GM10266 (cell line): ENCODE results near the gene KLC1.
"Not testable (repeated sequence)": the region's sequence is repeated elsewhere in the genome, so short reads cannot be mapped to it uniquely, and the experiment has no call there.

ENCODE experiments used
- DNase-seq: peaks from one replicate; pipeline ENCODE4 v3.0.0; 2012; ENCODE audit errors: extremely low spot score
- CTCF ChIP-seq: IDR thresholded peaks from 2 replicates; pipeline ENCODE4 v1.5.1; 2012; ENCODE audit warnings: mild to moderate bottlenecking, low read depth; ENCODE audit not compliant: control insufficient read depth, insufficient read depth; ENCODE audit errors: missing control alignments

The KLC1 gene

DNA sequence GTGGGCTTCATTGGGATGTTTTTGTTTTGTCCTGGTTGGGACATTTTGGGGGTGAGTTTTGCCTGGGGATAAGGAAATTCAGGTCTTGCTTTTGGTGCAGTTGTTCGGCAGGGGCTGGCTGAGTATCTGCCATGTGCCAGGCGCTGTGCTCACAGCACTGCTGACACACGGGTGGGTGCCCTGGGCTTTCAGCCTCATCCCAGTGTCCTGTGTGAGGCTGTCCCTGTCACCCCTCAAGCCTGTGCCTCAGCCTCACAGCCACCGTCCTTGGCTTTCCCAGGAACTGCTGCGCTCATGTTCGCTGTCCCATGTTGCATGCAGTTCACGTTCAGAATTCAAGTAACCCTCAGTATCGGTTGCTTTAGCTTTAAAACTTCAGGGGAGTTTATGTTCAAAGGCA lies 61.3 kb downstream of the KLC1 start:
- no peak for DNase-seq
- TF ChIP-seq CTCF, result no peak

- DNase-seq, result not testable (repeated sequence)
Observed at GRCh38 chr14:103691655-103692054, 62.6 kb downstream of the KLC1 start.

- no peak for TF ChIP-seq CTCF
- no peak for DNase-seq
Observed at GRCh38 chr14:103692159-103692558, 63.1 kb downstream of the KLC1 start.

- TF ChIP-seq CTCF, result no peak
- no peak for DNase-seq
Observed at GRCh38 chr14:103692871-103693270, 63.9 kb downstream of the KLC1 start.

- no peak for DNase-seq
- TF ChIP-seq CTCF, result no peak
Observed at GRCh38 chr14:103693515-103693914, 64.5 kb downstream of the KLC1 start.

GRCh38 chr14:103694572-103695026 lies 65.6 kb downstream of the KLC1 start:
- no peak for DNase-seq
- TF ChIP-seq CTCF, result no peak

GRCh38 chr14:103695296-103696069 lies 66.5 kb downstream of the KLC1 start:
- TF ChIP-seq CTCF, result no peak
- DNase-seq, result no peak

DNA sequence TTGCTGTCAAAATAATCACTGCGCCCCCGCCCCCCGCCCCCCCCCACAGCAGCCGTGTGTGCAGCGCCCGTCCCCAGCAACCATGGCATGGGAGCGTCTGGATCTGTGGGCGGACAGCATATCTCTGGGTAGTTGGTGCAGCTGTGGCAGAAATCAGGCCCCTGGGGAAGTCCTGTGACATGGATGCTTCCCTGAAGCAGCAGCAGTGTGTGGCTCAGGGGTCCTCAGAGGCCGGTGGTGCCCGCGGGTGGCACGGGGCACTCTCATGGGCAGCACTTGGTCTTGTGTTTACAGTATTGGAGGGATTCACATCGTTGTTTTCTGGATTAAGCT lies 67.0 kb downstream of the KLC1 start:
- DNase-seq, result no peak
- TF ChIP-seq CTCF, result no peak
